Adrenal gland (tissue), 12 donors: ENCODE data around the gene GLYATL1. TPM values are rescaled to one million over a fixed set of nuclear protein-coding genes. Genes with fewer than 3 reads are reported as not detected.
A peak's percentile ranks its signal among the peaks of the same experiment; 100 is the strongest.

Experiments
- DNase-seq, 7 donors: peaks; one replicate each; pipeline ENCODE4 v3.0.0-alpha.2; 2019 to 2020
- H3K27ac ChIP-seq, 5 donors: fragments of 200-600 bp; sonication (generic) in 4 of 5; 1 replicate in 3 of 5; 2 replicates in 2 of 5; pipeline versions ENCODE4 v1.5.1 to v1.8.0; 2016 to 2020; ENCODE audit warnings: mild to moderate bottlenecking in 1 of 5
- H3K27me3 ChIP-seq: fragments of 200-600 bp; 2 replicates; pipeline ENCODE4 v1.8.0; 2021
- H3K36me3 ChIP-seq, 2 donors: fragments of 200-600 bp; replicated peaks in 1 of 2; 1 replicate in 1 of 2; 2 replicates in 1 of 2; pipeline versions ENCODE4 v1.5.1 to v1.8.0; 2018 to 2022
- H3K4me1 ChIP-seq, 2 donors: fragments of 200-600 bp; replicated peaks in 1 of 2; 1 replicate in 1 of 2; 2 replicates in 1 of 2; pipeline versions ENCODE4 v1.5.1 to v1.8.0; 2018 to 2021
- H3K4me3 ChIP-seq, 4 donors: fragments of 200-600 bp; sonication (generic) in 3 of 4; one replicate each; pipeline ENCODE4 v1.5.1; 2016 to 2018
- H3K9me3 ChIP-seq, 3 donors: fragments of 200-600 bp; sonication (generic) in 1 of 3; replicated peaks in 1 of 3; 1 replicate in 2 of 3; 2 replicates in 1 of 3; pipeline versions ENCODE4 v1.5.1 to v1.8.0; 2016 to 2021
- CTCF ChIP-seq, 6 experiments: fragments of 450-650 bp in 4 of 6; fragments of 200-600 bp in 2 of 6; sonication (generic) in 1 of 6; IDR thresholded peaks; 1 replicate in 5 of 6; 2 replicates in 1 of 6; pipeline versions ENCODE4 v1.5.1 to v1.8.0; 2016 to 2021; ENCODE audit warnings: antibody characterized with exemption in 6 of 6, mild to moderate bottlenecking in 2 of 6, moderate library complexity in 1 of 6
- POLR2A ChIP-seq, 2 donors: fragments of 450-650 bp; IDR thresholded peaks; one replicate each; pipeline ENCODE4 v1.6.1; 2017; ENCODE audit warnings: antibody characterized with exemption in 2 of 2, mild to moderate bottlenecking in 2 of 2, moderate library complexity in 1 of 2
- WGBS, 4 donors: extraction: QIAGEN DNeasy Blood & Tissue Kit in 2 of 4; methylation state at CpG; one replicate each; pipeline versions ENCODE4 v1.1.5 to v1.1.7; 2013 to 2017; 5-methylcytosine and 5-hydroxymethylcytosine counted together
- intact Hi-C, 2 donors: fragments of 100-400 bp; cut with DNase I; formaldehyde crosslinking; loops; one replicate each; pipeline versions ENCODE4 v1.14.1 to v1.15.0; 2022 to 2023
- polyA plus RNA-seq, 3 donors: library from polyadenylated mRNA; stranded (reverse); fragments of 200-250 nt in 2 of 3; fragments of 350-450 nt in 1 of 3; fragmentation: Illumina TruSeq in 1 of 3; extraction: RNeasy Lipid Tissue Mini Kit (QIAGEN cat#74804) in 1 of 3; gene quantifications; one replicate each; pipeline ENCODE4 v1.2.3, GENCODE V29; 2013 to 2014
- total RNA-seq, 9 donors: library from RNA; depleted of rRNA in 4 of 9; stranded (reverse); fragments of >200 nt in 4 of 9; fragments of 120-200 nt in 1 of 9; fragmentation: NEBNext Ultra II Directional in 1 of 9; extraction: Animal tissue kit (Norgen Biotek cat#: 25700) in 1 of 9; gene quantifications; one replicate each; pipeline versions ENCODE4 v1.1.0 to v1.2.4, GENCODE V29; 2013 to 2023
- donor health status: healthy with polysubstance abuse.
- donor health status: Bipolar disorder and iron deficiency.
- donor health status: DM: yes; HTN: yes; CAD: no.
- donor health status: DM: no; HTN: no; CAD: no.
- donor health status: DM: no; HTN: no; CAD: no.
- donor health status: DM: yes; HTN: yes; CAD: no.

The GLYATL1 gene
- total and polyA plus RNA-seq, 12 donors = 0.07 to 0.50 (median 0.15) TPM; not detected in 8

GRCh38 chr11:58926695-58927094 lies 12.6 kb upstream of the GLYATL1 start:
- WGBS, 4 donors = 49 to 69% (median 56%) methylated on average over 1 of the region's 1 CpG
- Histone ChIP-seq H3K36me3 (no peaks in the 10 kb centered on the region), H3K27me3 (no peaks in the 10 kb centered on the region), H3K4me3 (no peak overlapping the region), H3K4me1 (peaks cover 0 to 4% of the 10 kb centered on the region in 2 donors), H3K27ac (no peak overlapping the region), H3K9me3 (no peaks in the 10 kb centered on the region)
- intact Hi-C loops = no loop called here
- no peak for DNase-seq
- TF ChIP-seq CTCF (IDR thresholded peaks at IDR 0.05) (no peak), POLR2A (IDR thresholded peaks at IDR 0.05) (no peak)

GRCh38 chr11:58927393-58928106 lies 11.7 kb upstream of the GLYATL1 start:
- H3K4me1 ChIP-seq = peaks cover 0 to 4% of the 10 kb centered on the region in 2 donors
- H3K36me3 ChIP-seq = no peaks in the 10 kb centered on the region
- no peaks in the 10 kb centered on the region for H3K27me3 ChIP-seq
- WGBS, 4 donors = 4 to 13% (median 11%) methylated on average over 13 to 15 of the region's 15 CpGs
- H3K9me3 ChIP-seq = no peaks in the 10 kb centered on the region
- intact Hi-C loops = no loop called here
- TF ChIP-seq POLR2A (IDR thresholded peaks at IDR 0.05) = no peak
- no peak for TF ChIP-seq CTCF (IDR thresholded peaks at IDR 0.05)
- no peak overlapping the region for H3K27ac ChIP-seq
- no peak overlapping the region for H3K4me3 ChIP-seq
- peak in 1 of 7 donors; percentile 26 for DNase-seq

GRCh38 chr11:58928107-58928499 lies 11.2 kb upstream of the GLYATL1 start:
- Histone ChIP-seq H3K4me1 (peaks cover 0 to 4% of the 10 kb centered on the region in 2 donors), H3K27ac (no peak overlapping the region), H3K9me3 (no peaks in the 10 kb centered on the region), H3K27me3 (no peaks in the 10 kb centered on the region), H3K4me3 (no peak overlapping the region), H3K36me3 (no peaks in the 10 kb centered on the region)
- TF ChIP-seq POLR2A (IDR thresholded peaks at IDR 0.05) = no peak
- TF ChIP-seq CTCF (IDR thresholded peaks at IDR 0.05) = no peak
- intact Hi-C loops = no loop called here
- no peak for DNase-seq
- 16 to 38% (median 30%) methylated on average over 6 of the region's 6 CpGs for WGBS, 4 donors

GRCh38 chr11:58928691-58929090 lies 10.6 kb upstream of the GLYATL1 start:
- intact Hi-C loops = no loop called here

More at GRCh38 chr11:58928691-58929090, 10.6 kb upstream of the GLYATL1 start:
- no peak for DNase-seq
- H3K4me3 ChIP-seq = no peak overlapping the region
- H3K9me3 ChIP-seq = no peaks in the 10 kb centered on the region
- H3K4me1 ChIP-seq = peaks cover 0 to 4% of the 10 kb centered on the region in 2 donors
- TF ChIP-seq CTCF (IDR thresholded peaks at IDR 0.05) (no peak), POLR2A (IDR thresholded peaks at IDR 0.05) (no peak)
- no peaks in the 10 kb centered on the region for H3K27me3 ChIP-seq
- H3K36me3 ChIP-seq = no peaks in the 10 kb centered on the region
- H3K27ac ChIP-seq = no peak overlapping the region
